Amygdala (tissue), 56 donors: Measurements from ENCODE around the gene CCDC85C.

Experiments
- DNase-seq, 56 donors: peaks; one replicate each; lab custom pipeline; 2025; lab: John Stamatoyannopoulos, UW

CCDC85C gene

DNA sequence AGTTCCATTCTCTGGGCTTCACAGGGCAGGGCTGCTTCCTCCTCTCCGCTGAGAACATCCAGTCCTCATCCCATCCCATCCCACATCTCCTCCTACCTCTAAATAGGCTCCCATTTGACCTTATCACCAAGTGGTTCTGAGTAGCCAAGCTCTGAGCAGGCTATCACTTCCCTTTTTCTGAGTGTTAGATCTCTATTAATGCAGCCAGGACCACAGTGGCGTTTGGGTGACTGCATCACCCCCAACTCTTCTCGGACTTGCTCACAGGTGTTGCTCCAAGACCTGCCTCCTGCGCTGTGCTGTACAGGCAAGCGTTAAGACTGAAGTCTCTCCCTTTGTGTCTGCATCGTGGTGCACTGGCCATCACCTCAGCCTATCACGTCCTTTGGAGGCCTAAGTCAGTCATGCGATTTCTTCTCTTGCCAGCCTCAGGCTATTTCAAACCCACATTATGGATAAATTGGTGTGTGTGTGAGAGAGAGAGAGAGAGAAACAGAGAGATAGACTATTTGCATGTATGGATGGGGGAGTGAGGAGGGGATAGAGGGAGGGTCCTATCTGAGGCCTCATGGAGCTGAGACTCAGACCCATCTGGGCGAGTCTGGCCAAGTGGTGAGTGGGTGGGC lies 28.5 kb upstream of the CCDC85C start:
- DNase-seq = no peak

DNA sequence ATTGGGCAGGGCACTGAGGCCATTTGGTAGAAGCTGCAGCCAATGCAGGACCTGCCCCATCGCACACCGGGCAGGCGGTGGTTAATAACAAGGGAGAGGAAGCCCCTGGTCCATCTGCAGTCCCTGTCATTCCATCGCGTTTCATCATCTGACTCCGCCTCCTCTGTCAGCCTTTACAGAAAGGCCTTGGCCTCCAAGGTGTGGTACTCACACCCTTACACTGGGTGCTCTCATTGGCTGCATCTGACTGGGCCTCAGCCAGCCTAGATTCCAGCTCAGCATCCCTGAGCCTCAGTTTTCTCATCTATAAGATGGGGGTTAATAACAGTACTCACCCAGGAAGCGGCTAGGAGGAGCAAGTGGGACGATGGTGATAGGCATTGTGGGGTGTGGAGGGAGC lies 26.2 kb upstream of the CCDC85C start:
- no peak for DNase-seq

GRCh38 chr14:99628887-99629618 lies 25.0 kb upstream of the CCDC85C start:
- peak in 53 of 56 donors; percentile 22 to 83 (median 59) for DNase-seq

DNA sequence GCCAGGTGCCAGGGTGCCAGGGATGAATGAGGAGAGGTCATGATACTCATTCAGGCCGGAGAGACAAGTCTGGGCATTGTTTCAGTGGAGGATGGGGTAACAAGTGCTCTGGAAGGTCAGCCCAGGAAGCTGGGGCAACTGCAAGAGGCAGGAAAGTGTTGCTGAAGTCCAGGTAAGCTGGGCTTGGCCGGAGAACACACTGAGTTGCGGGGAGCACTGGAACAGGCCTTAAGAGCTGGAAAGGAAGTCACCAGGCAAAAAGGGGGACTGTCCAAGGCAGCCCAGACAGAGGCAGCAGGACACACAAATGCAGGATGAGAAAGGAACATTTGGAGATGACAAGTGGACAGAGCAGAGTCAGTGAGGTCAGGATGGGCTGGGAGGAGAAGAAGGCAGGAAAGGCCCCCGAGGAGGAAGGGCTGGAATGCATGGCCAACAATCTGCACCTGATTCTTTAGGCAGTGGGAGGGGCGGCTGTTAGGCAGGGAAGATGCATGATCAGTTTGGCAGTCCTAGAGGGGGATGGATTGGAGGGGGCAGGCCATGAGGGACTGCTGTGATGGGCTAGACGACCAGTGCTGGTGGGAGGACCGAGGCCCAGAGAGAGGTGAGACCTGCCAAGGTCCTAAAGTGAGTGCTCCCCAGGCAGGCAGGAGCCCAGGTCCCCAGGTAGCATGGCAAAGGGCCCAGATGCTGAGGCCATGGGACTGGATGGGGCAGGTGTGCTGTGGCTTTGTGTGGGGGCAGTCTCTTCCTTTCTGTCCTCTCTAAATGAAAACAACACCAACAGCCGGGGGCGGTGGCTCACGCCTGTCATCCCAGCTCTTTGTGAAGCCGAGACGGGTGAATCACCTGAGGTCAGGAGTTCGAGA lies 23.7 kb upstream of the CCDC85C start:
- no peak for DNase-seq

DNA sequence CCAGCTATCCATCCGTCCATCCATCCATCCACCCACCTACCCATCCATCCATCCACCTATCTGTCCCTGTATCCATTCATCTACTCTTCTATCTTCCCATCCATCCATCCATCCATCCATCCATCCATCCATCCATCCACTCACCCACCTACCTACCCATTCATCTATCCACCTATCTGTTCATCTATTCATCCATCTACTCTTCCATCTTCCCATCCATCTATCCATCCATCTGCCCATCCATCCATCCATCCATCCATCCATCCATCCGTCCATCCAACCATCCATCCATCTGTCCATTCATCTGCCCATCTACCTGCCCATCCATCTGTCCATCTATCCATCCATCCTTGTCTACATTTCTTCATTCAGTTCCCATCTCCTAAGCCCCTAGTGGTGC lies 23.1 kb upstream of the CCDC85C start:
- no peak for DNase-seq

DNA sequence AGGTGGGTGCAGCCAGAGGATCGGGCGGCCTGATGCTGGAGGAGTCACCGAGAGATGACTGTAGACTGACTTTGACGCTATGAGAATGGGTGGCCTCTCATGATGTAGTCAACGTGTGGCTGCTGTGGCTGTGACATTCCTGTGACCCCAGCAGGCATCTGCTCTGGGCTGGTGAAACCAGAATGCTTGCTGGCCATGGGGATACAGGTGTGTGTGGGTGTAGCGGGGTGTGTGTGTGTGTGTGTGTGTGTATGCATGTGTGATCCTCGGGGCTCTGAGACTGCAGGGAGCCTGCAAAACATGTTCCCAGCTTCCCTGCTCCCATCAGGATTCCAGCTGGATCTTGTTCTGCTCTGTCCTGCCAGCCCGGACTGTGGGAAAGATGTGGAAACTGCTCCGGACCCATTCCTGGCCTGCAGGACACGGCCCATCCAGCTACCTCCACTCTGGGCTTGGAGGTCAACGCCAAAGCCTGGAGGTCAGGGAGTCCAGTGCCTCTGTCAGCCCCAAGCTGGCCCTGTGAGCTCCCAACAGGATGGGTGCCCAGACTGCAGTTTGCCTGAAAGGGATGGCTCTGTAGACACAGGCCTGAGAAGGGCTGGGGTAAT lies 22.1 kb upstream of the CCDC85C start:
- DNase-seq = no peak

DNA sequence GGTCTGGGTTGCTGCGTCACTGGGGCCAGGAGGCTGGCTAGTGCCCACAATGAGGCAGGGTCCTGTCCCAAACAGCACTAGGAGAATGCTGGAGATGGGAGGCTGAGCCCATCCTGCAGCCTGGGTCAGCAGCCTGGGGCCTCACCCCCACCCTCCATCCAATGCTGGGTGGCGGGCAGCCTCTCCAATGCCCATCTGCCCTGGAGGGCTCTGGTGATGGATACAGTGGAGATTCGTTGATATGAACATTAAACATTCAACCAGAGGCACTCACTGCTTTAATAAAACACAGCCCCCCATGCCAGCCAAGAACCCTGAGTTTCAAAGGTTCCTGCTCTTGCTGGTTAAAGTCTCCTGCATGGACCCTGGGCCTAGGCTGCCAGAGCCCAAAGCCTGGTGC lies 21.5 kb upstream of the CCDC85C start:
- no peak for DNase-seq

- no peak for DNase-seq
Measured at GRCh38 chr14:99624971-99625370, 21.0 kb upstream of the CCDC85C start.

DNA sequence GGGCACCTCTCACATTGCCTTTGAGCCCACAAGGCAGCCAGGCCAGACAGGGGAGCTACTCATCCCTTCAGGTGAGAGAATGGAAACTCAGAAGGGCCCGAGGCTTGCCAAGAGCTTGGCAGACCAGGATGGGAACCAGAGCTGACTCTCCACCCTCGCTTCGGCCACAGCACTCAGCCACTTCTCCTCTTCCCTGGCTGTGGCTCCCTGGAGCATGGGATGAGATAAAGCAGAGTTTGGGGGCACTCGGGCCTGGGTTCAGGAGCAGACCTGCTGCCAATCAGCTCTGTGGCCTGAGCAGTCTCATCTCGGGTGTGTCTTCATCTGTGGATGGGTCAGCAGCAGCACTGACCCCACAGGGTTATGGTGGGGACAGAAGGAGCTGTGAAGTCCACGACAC lies 20.0 kb upstream of the CCDC85C start:
- DNase-seq = no peak

DNA sequence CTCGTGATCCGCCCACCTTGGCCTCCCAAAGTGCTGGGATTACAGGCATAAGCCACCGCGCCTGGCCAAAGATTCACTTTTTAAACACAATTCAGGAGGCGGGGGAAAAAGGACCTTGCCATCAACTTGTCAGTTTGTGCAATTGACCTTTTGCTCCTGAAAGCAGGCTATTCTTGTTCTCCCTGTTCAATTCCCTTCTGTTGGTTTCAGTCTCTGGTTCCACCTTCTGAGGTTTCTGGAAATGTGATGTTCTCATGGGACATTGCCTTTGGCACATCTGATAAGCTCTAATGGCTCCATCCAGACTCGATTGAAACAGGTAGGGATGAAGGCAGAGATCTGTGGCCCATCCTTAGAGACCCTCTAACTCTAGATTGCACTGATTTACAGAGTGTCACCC lies 17.9 kb upstream of the CCDC85C start:
- DNase-seq = no peak

DNA sequence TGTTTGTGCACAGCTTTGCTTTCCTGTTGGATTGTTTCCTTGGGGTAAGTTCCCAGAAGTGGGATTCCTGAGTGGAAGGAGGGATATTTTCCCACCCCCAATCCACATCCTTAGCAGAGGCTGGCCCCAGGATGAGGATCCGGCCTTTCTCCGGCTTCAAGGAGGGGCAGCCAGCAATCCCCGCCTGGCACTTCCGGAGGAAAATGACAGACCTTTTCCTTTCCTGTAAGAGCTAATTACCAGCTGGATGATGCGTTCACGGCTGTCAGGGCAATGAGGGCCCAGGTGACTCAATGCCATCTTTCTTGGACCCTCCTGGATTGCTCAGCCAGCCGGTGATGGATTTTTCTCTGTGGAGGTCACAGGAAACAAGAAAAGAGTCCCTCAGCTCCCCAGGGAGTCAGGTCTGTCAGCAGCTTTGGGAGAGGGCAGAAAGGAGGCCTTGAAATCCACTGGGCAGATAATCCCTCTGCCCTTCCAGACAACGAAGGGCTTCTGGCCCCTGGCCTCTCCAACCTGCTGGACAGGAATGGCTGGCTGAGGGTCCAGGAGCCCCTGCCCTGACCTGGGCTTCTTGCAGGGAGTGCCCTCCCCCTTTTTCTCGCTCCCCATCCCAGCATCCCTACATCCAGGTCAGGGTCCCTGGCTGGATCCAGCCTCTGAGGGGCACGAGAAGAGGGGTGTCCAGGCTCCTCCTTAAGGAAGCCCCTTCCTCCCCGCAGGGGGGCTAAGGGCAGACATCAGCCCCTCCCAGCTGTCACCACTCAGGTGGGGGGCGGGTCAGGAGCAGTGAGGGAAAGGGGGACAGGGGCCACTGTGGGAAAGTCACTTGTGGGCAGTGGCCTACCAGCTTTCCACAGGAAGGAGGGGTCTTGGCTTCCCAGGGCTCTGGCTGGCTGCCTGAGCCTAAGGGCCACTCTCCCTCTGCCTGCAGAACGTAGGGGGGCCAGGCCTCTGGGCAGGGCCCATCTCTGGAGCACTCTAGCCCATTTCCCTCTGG lies 16.1 kb upstream of the CCDC85C start:
- no peak for DNase-seq

DNA sequence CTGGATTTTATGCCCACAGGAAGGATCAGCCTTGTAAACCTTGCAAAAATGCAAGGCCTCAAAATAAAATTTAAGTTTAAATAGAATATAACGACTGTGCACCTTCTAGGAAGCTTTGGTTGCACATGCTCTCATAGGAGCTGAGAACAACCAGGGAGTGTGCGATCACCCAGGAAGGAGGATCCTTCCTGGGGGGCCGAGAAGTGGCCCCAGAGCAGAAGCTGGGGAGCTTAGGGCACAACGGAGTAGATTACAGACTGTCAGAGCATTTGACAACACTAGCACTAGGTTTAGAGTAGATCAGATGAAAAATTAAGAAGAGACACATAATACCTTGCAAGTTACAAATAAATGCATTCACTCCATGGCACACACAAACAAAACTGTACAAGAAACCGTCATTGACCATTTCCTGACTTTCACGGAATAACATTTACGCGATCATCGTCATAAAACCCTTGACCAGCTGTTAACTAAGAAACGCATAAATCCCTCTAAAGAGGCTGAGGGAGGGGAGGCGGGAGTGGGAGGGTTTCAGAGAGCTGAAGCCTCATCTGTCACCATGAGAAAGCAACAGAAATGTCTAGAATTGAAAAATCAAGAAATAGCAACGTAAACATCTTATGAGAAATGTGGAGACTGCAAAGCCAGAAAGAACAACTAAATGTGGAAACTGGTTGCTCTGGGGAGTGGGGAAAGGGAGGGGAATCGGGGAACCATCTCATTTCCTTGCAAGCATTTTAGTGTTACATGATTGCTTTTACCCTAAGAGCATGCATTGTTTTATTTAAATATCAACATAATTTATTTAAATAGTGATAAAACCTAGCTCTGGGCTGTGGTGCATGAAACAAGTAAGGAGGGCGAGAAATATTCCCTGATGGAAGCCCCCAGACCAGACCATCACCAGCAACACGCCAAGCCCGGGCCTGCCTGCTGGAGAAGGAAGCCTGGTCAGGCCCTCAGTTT lies 13.1 kb upstream of the CCDC85C start:
- peak in 1 of 56 donors; percentile 12 for DNase-seq

- DNase-seq = peak in 5 of 56 donors; percentile 18 to 41 (median 28)
Measured at GRCh38 chr14:99615497-99616157, 11.6 kb upstream of the CCDC85C start.

DNA sequence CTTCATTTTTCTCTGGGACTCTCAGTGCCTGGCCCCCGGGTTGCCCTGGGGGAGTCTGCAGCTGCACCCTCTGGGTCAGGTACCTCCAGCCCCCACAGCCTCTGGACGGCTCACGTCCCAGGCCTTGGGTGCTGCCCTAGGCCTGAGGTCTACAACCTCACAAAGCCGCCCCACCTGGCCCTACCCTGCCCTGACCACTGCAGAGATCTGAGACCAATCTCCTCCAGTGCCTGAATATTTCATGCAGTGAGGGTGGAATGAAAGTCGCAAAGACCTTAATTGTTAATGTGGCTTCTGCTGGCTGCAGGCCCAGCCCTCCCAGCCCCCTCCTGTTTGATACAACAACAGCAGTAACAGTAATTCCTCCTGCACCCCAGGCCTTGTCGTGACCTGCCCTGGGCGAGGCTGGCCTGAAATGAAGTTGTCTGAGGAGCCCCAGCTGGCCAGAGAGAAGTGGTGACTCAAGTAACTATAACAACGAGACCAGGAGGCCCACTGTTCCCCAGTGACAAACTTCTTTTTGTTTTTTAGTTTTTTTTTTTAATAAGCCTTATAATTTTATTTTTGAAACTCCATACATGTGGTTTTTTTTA lies 8.8 kb upstream of the CCDC85C start:
- no peak for DNase-seq

GRCh38 chr14:99612071-99612737 lies 8.2 kb upstream of the CCDC85C start:
- DNase-seq = no peak

- no peak for DNase-seq
Measured at GRCh38 chr14:99611646-99612045, 7.6 kb upstream of the CCDC85C start.
